GM18873 (cell line): Measurements from ENCODE around the gene TM9SF4.

Source experiments
- ATAC-seq: cut with Tn5 transposase; IDR thresholded peaks from one replicate; pipeline ENCODE4 v1.9.1; 2021; ENCODE audit warnings: mild to moderate bottlenecking, moderate library complexity, moderate number of reproducible peaks; ENCODE audit not compliant: unreplicated experiment, low FRiP score

TM9SF4 gene

GRCh38 chr20:32126919-32127318, 17.4 kb downstream of the TM9SF4 start:
- no peak for ATAC-seq

DNA sequence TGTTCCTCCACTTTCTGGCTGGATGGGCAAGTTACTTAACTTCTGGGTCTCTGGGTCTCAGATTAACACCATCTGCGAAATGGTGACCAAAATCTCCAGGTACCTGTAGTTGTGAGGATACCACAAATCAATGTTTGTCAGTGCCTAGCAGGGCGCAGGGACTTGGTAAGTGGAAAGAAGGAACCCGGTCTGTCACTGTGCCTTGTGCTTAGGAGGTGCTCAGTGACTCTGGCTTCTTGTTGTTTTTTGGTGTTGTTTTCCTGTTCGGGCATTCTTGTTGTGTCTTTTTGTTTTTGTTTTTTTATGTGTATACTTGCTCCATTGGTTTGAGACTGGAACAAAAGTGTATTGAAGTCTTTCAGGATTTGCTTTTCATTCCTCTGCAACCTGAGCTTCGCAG, 17.8 kb downstream of the TM9SF4 start:
- no peak for ATAC-seq

DNA sequence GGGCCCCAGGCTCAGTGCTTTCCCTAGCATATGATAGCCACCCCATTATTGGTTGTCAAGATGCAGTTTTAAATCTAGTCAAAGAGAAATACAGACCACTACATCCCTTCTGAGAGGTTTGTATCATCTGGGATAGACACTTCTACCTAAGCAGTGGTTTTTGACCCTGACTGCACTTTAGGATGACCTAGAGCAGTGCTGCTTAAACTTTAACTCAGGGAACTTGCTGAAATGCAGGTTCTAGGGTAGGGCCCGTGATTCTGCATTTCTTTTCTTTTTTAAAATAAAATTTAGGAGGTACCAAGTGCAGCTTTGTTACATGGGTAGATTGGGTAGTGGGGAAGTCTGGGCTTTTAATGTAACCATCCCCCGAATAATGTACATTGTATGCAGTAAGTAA, 18.7 kb downstream of the TM9SF4 start:
- no peak for ATAC-seq

DNA sequence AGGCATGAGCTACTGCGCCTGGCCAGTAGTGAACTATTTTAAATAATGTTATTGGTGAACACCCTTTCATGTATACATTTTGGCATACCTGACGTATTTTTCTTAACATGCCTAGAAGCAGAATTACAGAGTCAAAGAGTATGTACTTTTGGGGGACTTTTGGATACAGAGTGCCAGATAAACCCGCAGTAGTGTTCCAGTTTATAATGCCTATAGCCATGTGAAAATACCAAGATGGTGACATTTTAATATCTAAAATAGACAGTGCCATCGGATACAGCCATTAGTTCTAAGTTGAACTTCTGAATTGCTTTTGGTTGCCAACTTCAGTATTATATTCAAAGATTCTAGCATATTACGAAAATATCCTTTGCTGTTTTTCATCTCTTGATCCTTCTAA, 20.3 kb downstream of the TM9SF4 start:
- no peak for ATAC-seq

DNA sequence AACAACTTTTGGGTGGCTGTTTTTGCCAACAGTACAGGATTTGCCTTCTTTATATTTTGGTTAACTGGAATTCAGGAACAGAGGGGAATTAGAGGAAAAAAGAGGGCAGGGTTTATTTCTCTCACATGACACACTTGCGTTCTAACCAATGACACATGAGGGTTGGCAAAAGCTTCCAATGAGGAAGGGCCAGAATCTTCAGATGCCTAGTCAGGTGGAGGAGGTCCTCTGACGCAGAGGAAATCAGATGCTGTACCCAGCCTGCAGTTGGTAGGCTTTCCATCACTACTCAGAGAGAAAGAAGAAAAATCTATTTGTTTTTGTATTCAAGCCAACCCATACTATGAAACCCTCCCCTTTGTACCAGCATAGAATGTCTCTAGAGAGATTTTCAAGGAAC, 20.8 kb downstream of the TM9SF4 start:
- ATAC-seq = no peak

GRCh38 chr20:32130965-32131364, 21.5 kb downstream of the TM9SF4 start:
- ATAC-seq = no peak

- no peak for ATAC-seq
These were observed 23.5 kb downstream of the TM9SF4 start for GRCh38 chr20:32132911-32133549.

- ATAC-seq = no peak
These were observed 24.5 kb downstream of the TM9SF4 start for GRCh38 chr20:32134026-32134425.

DNA sequence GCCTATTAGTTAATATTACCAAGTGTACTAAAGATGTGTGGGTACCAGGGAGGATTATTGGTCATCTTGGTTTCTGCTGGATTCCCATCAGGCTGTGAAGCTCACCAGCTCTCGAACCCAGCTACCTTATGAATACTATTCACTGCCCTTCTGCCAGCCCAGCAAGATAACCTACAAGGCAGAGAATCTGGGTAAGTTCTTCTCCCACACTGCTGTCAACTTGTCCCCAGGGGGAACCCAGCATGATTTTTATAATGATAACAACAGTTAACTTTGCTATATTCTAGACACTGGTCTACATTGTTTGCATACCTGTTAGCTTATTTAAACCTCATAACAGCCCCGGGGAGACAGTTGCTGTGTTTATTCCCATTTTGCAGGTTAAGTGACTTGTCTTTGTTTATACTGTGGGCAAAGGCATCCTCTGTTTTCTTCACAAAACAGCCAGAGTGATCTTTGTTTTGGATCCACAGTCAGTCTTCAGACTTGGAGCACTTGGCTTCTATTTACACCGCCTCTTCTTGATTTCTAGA, 26.5 kb downstream of the TM9SF4 start:
- no peak for ATAC-seq

DNA sequence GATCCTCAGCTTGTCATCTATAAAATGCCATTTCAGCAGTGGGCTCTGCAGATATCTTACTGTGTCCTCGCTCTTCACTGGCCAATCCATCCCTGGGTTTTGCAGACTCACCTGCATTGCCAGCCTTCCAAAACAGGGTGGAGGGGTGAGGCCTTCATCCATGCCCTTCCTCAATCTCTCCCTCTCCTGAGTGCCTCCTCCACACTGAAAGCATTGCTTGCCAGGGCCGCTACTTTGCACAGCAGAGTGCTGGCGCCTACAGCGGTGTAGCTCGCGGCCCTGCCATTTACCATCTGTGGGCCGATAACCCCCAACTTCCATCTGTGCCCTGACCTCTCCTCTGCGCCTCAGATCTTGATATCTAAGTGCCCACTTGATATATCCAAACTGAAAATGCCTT, 29.4 kb downstream of the TM9SF4 start:
- no peak for ATAC-seq

DNA sequence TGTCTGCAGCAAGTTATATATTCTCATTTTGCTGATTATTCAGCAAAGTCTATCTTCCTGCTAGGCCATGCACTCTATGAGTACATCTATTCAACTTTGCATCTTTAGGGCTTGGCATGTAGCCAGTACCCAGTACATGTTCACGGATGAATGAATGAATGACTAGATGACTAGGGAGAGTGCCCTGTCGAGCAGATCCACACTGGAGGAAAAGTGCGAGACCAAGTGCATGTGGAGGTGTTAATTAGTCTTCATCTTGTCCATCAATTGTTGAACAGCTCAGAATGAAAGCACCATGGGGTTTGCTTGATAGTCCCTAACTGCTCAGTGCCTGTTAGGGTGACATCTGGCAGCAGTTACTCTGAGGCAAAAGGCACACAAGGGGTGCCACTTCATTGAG, 30.4 kb downstream of the TM9SF4 start:
- no peak for ATAC-seq

- ATAC-seq = no peak
These were observed 31.1 kb downstream of the TM9SF4 start for GRCh38 chr20:32140603-32141002.

GRCh38 chr20:32141465-32141980, 32.0 kb downstream of the TM9SF4 start:
- no peak for ATAC-seq

DNA sequence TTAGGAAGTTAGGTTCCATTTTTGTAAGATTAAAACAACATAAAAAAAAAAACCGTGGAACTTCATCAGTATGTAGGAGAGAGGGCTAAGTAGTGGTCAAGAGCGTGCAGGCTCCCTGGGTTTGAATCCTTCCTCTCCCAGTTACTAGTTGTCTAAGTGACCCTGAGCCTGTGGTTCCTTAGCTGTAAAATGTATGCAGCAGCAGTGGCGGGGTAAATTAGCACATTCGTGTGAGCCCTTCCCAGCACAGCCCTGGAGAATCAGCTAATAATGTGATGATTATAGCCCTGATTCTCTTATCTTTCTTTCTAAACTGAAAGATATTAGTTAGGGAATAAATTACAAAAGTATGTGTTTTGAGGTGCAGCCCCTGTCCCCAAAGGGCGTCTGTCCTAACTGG, 32.6 kb downstream of the TM9SF4 start:
- ATAC-seq = no peak

- no peak for ATAC-seq
These were observed 33.5 kb downstream of the TM9SF4 start for GRCh38 chr20:32142991-32143390.

- ATAC-seq = no peak
These were observed 35.6 kb downstream of the TM9SF4 start for GRCh38 chr20:32144898-32145662.

DNA sequence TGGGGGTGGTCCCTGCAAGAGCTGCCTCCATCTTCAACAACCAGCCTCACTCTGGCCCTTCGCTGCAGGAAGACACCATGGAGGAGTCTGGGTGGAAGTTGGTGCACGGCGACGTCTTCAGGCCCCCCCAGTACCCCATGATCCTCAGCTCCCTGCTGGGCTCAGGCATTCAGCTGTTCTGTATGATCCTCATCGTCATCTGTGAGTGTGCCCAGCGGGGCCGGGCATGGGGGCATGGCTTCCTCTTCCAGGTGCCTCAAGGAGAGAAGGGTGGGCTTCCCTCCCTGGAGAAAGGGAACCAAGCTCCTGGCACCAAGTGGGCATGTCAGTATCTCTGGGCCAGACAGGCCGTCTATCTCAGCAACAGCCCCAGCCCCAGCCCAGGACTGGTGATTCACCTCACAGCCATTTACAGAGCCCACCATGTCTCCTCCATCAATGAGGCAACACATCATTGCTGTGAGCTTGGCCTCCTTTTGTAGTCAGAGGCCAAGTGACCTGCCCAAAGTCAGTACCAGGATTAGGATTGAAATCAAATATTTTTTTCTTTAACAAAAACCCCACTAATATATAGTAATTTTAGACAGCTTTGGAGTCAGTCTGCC, 40.2 kb downstream of the TM9SF4 start:
- ATAC-seq = no peak

DNA sequence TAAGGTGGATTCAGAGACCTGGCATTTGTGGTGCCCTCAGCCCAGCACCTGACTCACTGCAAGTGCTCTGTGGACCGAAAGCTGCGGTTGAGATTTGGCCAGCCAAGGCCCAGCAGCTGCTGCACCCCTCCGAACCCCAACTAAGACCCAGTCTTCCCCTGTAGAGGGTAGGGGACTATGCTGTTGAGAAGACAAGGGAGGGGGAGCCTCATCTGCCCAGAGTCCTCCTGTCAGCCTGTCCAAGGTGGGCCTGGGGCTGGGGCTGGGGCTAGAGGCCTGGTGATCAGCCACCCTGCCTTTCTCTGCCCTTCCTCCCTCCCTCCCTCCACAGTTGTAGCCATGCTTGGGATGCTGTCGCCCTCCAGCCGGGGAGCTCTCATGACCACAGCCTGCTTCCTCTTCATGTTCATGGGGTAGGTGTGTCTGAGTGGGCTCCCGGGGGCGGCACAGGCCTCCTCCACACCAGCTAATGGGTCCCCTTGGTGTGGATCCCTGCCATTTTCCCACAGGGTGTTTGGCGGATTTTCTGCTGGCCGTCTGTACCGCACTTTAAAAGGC, 40.9 kb downstream of the TM9SF4 start:
- no peak for ATAC-seq

DNA sequence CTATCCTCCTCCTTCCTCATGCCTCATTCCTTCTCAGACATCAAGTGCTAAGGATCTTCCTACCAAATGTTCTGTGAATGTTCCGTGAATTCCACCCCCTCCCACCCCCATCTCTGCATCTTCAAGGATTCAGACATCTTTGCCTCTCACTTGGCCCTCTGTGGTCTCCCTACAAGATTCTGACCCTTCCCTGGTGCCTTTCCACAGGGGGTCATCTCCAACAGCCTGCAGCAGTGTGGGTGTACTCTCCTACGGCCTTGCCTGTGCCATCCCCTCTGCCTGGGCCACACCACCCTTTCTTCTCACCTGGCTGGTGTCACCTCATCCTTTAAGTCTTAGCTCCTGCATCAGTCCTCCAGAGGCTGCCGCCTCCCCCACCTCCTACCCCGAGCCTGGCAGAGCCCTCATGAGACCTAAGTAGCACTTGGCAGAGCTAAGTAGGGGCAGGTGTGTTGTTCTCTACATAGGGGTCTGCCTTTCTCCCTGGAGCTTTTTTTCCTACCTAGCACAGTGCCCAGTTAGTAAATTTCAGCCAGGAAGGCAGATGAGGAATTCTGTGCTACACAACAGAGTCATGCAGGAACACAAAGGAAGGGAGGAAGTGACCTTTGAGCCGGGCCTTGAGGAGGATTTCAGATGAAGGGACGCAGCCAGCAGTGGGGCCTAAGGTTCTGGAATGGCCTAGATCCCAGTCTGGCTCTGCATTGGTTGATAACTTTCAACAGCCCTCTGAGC, 43.1 kb downstream of the TM9SF4 start:
- ATAC-seq = no peak

DNA sequence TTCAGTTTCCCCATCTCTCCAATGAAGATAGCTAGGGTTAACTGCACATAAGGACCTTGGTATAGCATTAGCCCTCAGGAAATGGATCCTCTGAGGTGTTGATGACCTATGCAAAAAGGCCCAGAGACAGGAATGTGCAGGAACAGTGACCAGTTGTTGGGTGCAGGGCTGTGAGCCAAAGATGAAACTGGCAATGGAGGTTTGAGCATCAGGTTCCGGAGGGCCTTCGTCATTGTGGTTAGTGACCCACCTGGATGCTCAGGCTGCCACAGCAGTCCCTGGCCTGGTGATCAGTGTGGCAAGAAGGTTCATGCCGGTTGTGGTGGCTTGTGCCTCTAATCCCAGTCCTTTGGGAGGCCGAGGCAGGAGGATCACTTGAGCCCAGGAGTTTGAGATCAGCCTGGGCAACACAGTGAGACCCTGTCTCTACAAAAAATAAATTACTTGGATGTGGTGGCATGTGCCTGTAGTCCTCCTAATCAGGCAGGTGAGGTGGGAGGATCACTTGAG, 43.7 kb downstream of the TM9SF4 start:
- no peak for ATAC-seq
